ENCODE data around the gene RXFP1.

The RXFP1 gene

DNA sequence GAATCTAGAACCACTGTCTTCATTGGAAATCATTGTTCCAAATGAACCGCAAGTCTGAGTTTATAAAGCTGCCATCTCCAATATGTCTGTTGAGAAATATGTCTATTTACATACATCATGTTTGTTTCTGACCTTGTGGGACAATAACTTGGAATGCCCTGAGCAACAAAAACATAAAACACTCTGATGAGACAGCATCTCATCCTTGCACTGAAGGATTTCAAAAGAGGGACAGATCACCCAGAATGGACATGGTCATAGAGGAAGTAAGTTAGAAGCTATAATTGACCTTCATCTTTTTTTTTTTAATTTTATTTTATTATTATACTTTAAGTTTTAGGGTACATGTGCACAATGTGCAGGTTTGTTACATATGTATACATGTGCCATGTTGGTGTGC is 22.5 kb downstream of the RXFP1 start:
- DNase-seq, result no peak

DNA sequence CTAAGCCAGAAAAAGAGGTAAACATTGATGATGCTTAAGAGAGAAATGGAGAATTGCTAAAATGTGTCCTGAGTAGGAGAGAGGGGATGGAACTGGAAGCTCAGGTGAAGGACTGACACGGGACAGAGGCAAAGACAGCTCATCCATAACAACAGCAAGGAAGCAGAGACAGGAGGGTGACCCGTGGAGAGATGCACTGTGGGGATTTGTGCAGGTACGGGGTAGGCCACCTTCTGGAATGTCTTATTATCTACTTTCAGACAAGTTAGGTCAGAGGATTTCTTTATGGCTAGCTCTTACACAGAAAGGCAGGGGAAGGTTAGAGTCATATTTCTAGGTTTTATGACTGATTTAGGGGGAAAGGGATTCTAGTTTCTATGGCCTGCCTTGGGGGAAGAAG is 31.7 kb downstream of the RXFP1 start:
- no peak for DNase-seq

DNA sequence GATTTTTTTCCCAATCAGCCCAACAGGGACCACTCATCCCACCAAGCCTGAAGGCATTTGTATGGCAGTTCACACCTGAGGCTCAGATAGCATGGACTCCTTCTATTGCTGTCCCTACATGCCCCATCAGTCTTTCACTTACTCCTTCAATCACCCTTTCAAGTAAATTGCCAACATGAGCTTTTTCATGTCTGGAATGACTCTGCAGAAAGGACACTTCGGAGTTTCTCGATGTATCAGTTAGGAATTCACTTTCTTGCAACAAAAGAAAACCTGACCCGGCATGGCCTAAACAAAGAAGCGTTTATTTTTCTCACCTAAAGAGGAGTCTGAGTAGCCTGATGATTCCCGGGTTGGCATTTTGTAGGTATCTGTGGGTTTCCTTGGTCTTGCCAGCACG is 38.6 kb downstream of the RXFP1 start:
- no peak for DNase-seq

DNA sequence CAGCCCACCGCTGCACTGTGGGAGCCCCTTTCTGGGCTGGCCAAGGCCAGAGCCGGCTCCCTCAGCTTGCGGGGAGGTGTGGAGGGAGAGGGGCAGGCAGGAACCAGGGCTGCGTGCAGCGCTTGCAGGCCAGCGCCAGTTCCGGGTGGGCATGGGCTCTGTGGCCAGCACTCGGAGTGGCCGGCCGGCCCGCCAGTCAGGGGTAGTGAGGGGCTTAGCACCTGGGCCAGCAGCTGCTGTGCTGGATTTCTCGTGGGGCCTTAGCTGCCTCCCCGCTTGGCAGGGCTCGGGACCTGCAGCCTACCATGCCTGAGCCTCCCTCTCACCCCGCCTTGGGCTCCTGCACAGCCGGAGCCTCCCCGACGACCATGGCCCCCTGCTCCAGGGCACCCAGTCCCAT is 45.2 kb downstream of the RXFP1 start:
- DNase-seq, result no peak

DNA sequence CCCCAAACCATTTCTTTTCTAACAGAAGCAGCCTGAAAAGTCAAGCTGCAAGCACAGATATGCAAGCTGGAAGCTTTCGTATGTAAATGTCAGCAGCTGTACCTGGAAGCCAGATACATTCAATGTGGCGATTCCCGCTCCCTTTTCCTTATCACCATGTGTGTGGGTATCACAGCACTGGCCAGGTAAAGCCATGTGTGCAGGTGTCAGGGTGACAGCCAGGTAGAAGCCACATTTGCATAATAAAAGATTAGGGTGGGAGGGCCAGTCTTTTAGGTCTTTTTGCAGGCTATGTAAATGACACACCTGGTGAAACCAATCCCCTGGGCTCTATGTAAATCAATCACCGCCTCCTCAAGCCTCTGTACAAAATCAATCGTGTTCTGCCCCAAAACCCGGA is 50.1 kb downstream of the RXFP1 start:
- DNase-seq, result no peak

DNA sequence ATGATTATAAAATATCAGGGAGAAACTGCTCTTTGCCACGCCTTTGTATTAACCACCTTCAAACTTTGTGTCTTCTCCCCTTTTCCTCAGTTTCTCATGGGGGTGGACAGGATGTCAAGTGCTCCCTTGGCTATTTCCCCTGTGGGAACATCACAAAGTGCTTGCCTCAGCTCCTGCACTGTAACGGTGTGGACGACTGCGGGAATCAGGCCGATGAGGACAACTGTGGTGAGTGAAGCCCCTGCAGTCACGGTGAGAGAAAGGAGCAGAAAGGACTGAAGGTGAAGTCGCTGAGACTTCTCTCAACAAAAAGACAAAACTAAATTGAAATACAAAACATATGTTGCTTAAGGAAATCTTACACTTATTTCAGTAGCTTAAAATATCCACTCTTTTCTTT is 50.9 kb downstream of the RXFP1 start:
- no peak for DNase-seq

DNA sequence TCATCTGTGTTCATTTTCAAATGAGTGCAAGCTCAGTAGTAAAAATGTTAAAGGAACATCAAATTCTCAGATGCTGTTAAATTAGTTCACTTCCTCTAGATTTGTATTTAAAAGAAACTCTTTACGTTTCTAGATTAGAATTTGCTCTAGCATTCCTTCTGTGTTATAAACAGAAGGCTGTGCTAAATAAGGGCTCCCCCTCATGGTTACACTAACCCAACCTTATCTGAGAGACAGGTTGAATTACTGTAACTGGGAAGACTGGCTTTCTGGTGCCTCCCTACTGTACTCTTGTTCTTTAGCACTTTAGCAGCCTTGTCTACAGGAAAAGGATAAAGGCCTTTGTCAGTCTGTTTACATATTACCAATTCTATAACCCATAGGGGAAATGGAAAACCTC is 56.8 kb downstream of the RXFP1 start:
- DNase-seq, result no peak

DNA sequence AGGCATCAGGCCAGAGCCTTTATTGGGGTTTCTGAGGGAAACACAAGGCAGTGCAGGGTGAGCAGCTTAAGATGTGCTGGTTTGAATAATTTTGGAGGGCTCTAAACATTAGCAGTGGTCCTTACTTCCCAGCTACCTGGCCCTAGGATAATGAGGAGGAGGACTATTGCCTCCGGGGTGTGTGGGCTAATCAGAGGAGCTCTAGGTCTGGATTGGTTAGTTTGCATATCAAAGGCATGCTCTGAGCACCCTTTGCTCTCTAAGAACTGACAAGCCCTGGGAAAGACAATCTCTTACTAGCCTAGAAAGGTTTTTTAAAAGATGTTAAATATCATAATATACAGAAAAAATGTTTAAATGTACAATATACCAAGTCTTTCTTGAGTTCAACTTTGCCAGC is 58.4 kb downstream of the RXFP1 start:
- DNase-seq, result no peak

DNA sequence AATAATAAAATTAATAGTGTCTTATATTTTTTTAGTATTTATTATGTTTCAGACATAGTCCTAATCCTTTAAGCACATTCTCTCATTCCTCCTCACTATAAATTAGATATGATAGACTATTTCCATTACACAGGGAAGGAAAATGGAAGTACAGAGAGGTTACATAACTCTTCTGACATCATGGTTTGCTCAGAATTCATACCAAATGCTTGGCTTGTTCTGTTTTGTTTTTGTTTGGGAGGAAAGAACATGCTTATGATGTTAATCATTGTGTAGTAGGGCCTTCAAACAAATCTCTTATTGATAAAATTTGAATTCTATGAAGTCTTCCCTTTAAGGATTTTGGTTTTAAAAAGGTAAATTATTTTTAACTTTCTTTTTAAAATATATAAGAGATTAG is 59.5 kb downstream of the RXFP1 start:
- no peak for DNase-seq

DNA sequence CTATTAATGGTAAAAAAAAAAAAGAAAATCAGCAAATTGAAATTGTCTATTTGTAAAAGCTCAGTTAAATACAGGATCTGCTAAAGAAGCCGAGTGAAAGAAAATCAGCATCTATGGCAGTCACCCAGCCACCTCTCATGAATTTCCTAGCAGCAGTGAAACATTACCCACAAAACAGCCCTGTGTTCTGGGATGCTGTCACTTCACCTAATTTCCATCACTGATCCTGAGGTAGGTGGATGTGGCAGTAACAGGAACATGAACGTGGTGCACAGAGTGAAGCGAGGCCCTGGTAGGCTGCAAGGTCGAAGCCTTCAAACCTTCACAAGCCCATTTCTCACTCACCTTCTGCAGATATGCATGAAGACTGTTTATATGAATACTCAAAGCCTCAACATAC is 65.2 kb downstream of the RXFP1 start:
- no peak for DNase-seq

DNA sequence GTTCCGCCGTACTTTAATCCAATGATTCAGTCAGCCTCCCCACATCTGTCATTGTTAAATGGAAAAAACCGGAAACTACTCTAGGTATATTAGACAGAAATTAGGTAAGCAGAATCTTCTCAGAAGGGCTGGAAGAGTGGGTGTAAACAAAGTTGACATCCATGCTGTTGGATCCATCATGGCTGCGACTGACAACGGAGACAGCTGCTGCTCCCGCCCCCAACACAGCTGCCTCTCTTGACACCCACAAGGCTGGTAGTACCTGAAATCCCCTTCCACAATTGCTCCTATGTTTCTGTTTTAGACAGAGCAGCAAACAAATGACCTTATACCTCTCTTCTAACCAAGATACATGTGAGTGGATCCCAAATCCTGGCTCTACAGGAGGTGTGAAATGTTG is 66.6 kb downstream of the RXFP1 start:
- DNase-seq, result no peak

DNA sequence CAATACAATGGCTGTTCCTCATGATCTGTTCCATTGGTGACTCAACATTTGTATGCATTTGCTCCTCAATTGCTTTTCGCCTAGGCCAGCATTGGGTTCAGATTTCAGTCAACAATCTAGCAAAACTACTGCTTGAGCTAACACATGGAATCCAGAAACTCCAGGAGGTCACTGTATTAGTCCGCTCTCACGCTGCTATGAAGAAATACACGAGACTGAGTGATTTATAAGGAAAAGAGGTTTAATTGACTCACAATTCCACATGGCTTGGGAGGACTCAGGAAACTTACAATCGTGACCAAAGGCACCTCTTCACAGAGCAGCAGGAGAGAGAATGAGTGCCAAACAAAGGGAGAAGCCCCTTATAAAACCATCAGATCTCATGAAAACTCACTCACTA is 67.1 kb downstream of the RXFP1 start:
- no peak for DNase-seq

DNA sequence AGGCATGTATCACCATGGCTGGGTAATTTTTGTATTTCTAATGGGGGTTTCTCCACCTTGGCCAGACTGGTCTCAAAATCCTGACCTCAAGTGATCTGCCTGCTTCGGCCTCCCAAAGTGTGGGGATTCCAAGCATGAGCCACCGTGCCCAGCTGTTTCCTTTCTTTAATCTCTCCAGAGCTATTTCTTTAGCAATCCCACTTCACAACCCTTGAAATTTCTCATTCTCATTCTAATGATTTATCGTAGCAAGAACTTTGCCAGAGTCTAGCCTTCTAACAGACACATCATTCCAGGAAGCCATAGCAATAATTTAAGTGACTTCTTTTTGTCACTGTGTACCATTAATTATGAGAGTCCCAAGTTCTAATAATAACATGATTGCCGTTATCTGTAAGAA is 68.6 kb downstream of the RXFP1 start:
- no peak for DNase-seq

DNA sequence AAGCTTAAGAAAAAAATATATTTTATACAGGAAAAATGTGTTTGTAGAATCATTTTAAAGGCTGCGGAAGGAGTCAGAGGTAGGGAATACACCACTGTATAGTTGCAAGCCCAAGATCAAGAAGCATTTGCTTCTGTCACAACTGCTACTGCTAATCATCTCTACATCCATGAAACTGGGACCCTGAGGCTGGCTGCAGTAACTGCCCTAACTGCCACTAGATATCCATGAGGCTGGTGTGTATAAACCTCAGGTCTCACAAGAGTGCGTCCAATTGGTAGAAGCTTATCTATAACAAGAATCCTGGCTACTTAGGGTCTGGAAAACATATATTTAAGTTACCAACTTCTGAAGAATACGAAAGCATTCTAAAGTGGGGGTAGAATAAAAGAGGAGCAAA is 69.1 kb downstream of the RXFP1 start:
- no peak for DNase-seq

DNA sequence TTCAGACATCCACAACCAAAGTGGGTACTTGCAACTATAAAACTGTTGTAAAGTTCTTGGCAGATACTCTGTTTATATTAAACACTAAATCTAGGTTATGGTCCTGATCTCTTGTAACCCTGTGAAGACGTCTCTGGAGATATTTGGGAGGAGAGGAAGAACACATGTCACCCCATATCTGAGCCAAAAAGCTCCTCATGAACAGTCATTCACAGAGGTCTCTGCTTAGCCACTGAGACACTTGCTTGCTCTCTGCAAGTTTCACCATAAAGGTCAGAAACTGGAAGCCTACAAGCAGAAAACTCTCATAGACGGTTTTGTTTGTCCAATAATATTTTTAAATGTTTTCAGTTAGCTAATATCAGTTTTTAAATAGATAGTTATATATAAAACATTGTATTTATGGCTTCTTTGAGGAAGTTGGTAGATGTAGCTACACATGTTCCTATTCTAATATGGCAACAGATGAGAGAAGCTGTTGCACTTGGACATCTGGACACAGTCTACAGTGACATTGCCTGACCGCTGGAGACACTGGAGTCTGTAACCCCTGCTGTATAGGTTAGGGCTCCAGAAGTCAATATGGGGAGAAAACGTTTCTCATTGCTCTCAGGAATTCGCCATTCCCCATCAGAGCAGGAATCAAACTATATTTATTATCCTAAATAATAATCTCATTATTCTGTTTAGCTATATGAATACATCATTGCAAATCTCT is 76.4 kb downstream of the RXFP1 start:
- DNase-seq, result no peak

DNA sequence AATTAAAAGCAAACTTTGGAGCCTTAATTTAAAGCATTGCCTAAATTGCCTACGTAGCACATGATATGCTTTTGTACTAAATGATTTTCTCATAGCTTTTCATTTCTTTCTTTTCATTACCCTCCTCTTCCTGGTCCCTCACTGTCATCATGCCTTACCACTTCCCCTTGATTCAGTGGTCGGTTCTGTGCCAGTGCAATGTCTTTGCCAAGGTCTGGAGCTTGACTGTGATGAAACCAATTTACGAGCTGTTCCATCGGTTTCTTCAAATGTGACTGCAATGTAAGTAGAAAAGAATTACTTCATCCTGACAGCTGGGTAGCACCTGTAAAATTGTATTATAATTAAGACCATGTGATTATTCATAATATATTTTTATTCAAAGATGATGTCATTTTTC is 77.5 kb downstream of the RXFP1 start:
- DNase-seq, result no peak

DNA sequence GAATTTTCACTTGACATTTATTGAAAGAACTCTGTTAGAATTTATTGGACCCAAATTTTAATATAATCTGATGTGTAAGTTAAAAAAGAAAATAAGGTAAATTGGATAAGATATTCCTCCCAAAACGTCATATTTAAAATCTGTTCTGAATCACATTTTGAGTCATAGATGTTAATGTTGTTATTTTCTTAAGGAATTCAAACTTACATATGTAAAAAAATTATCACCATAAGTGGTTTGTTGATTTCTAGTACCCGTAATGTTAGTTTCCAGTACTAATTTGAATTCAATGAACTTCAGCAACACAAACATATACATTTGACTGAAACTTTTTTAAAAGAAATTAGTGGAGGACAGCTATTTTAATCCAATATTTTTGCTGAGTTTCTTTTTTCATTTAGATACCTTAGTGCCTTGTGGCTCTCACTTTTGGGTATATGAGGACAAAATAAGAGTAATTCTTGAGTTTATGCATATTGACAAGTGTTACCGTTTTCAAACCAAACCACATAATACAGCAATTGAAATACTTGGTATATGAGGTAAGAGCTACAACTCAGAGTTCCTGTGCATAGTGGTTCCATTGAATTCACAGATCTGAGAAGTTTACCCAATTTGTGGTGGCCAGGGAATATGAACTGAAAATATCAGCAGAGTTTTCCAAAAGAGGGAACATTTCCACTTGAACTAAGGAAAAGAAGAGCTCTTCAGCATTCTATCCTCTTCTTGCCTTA is 78.2 kb downstream of the RXFP1 start:
- DNase-seq, result no peak

DNA sequence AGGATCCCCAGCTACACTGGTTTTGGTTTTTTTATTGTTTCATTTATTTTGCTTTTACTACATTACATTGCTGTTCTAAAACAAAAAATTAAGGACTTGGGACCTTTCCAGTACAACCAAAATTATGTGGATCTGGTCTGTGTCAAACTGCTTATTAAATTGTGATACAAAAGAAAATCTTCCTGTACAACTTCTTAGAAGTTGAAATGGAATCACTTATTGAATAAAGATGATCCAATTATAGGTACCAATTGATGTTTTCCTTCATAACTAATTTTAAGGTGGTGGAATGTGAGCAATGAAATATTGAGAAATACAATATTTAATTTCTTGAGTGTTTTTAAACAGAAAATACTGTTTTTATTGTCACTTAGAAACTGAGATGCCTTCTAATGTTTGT is 82.7 kb downstream of the RXFP1 start:
- DNase-seq, result no peak

DNA sequence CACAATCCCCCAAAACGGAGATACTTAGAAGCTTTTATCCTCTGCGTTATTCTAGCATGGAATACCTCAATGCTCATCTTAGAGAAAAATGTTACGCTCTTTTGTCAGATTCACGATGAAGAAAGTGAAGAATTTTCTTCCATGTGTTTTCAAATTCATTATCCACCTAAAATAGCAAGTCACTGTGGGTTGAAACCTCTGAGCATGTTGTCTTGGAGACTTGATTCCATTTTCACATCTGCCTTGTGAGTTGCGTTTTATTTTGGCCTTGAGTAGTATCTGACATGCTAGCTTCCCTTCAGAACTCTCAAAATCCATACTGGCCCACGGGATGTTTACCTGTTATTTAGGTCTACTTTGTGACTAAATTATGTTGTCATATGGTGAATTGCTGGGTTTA is 83.7 kb downstream of the RXFP1 start:
- DNase-seq, result no peak

DNA sequence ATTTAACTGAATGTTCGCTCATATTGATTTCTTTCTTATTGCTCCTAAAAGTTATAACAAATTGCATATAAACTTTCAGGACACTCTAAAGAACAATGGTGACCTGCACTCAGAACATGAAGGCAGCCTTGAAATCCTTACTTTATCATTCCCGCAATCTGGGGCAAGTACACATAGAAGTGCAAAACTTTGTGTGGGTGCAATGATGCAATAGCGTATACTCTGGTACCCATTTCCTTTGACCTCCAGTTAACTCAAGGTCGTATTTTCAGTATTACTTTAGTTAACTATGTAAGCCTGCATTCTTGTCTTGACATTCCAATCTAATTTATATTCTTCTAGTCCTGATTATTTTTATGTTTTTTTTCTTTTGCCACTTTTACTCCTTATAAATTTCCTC is 85.3 kb downstream of the RXFP1 start:
- no peak for DNase-seq

DNA sequence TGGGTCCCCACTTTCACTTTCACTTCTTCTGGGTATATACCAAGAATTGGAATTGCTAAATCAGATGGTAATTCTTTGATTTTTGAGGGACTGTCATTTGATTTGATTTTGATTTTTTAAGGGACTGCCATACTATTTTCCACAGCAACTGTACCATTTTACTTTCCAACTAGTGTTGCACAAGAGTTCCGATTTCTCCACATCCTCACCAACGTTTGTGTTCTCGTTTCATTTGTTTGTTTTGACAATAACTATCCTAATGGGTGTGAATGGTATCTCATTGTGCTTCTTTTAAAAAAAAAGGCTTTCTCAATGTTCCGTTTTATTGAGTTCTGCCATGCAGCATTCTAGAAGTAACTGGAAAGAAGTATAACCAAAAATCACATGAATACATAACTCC is 87.4 kb downstream of the RXFP1 start:
- DNase-seq, result no peak

DNA sequence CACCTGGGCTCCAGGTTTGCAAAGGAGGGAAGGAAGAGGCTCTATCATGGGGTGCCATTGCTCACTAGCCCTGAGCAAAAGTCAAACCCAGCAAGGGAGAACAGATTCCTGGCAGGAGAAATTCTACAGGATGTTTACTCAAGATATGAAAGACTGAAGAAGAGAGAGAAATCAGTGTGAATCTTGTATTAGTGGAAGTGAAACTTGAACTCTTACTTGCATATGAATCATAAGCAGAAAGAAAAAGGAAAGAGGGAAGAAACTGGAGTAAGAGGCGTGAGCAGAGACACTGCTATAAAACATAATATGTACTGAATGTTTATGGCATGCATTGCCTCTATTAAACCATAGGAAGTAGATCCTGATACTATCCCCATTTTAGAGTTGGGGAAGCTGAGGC is 89.1 kb downstream of the RXFP1 start:
- no peak for DNase-seq

DNA sequence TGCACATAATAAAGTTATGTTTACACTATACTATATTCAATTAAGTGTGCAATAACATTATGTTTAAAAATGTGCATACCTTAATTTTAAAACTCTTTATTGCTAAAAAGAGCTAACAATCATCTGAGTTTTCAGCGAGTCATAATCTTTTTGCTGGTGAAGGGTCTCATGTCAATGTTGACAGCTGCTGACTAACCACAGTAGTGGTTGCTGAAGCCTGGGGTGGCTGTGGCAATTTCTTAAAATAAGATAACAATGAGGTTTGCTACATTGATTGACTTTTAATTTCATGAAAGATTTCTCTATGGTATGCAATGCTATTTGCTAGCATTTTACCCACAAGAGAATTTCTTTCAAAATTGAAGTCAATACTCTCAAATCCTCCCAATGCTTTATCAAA is 91.4 kb downstream of the RXFP1 start:
- no peak for DNase-seq

DNA sequence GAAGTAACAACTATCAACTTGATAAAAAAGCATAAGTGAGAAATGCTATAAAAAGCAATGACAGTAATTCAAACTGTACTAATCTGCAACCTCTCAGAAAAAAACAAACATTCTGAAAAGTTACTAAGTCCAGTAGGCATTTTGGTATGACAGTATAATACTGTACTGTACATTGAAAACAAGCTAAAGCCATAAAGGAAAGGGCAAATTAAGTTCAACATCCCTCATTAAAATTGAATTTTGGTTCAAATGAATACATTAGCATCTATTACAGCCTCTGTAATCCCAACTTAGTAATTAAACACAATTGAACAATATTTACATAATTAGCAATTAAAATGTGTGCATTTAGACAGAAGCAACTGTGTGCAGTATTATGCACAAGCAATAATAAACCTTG is 96.3 kb downstream of the RXFP1 start:
- DNase-seq, result no peak

DNA sequence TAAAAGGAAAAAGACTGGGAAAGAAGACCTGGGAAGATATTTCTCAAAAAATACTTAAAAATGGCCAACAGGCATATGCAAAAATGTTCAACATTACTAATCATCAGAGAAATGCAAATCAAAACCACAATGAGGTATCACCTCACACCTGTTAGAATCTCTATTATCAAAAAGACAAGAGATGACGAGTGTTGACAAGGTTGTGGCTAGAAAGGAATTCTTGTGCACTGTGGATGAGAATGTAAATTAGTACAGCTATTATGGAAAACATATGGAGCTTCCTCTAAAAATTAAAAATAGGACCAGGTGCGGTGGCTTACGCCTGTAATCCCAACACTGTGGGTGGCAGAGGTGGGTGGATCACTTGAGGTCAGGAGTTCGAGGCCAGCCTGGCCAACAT is 100.0 kb downstream of the RXFP1 start:
- no peak for DNase-seq

All from CD4-positive, alpha-beta T cell treated with Interleukin-4 for 4 hours (primary cell).